Breast epithelium (tissue), 3 donors: Measurements from ENCODE around the gene SERPINE1.

Source experiments
- CTCF ChIP-seq, 3 donors: fragments of 450-650 bp; IDR thresholded peaks; one replicate each; pipeline ENCODE4 v1.5.1; 2016 to 2017; ENCODE audit warnings: antibody characterized with exemption in 3 of 3, mild to moderate bottlenecking in 3 of 3, moderate library complexity in 3 of 3
- POLR2AphosphoS5 ChIP-seq, 3 donors: sonication (generic); formaldehyde crosslinking; IDR thresholded peaks; one replicate each; pipeline ENCODE4 v1.6.1; 2017; ENCODE audit warnings: antibody characterized with exemption in 3 of 3

GRCh38 chr7:101104799-101105198, 22.1 kb upstream of the SERPINE1 start:
- no peak for TF ChIP-seq CTCF (IDR thresholded peaks at IDR 0.05)
- no peak for TF ChIP-seq POLR2AphosphoS5 (IDR thresholded peaks at IDR 0.05)
